ENCODE measurements around the gene PRRC1.
"Not testable (repeated sequence)": the region's sequence is repeated elsewhere in the genome, so short reads cannot be mapped to it uniquely, and the experiment has no call there.

The PRRC1 gene

GRCh38 chr5:127568166-127568565, 50.7 kb downstream of the PRRC1 start:
- no peak for DNase-seq (ENCODE audit: low read depth)
- H3K4me3 ChIP-seq (ENCODE audit: low read depth, low read length) = no peak overlapping the region
- TF ChIP-seq CTCF (IDR thresholded peaks at IDR 0.05; ENCODE audit: control insufficient read depth, extremely low read depth, insufficient read depth) = no peak

GRCh38 chr5:127569471-127569870, 52.0 kb downstream of the PRRC1 start:
- not testable (repeated sequence) for H3K4me3 ChIP-seq (ENCODE audit: low read depth, low read length); DNase-seq (ENCODE audit: low read depth)

GRCh38 chr5:127571314-127572131, 54.1 kb downstream of the PRRC1 start:
- DNase-seq (ENCODE audit: low read depth) = no peak
- TF ChIP-seq CTCF (IDR thresholded peaks at IDR 0.05; ENCODE audit: control insufficient read depth, extremely low read depth, insufficient read depth) = no peak
- H3K4me3 ChIP-seq (ENCODE audit: low read depth, low read length) = no peak overlapping the region

GRCh38 chr5:127572930-127573329, 55.5 kb downstream of the PRRC1 start:
- TF ChIP-seq CTCF (IDR thresholded peaks at IDR 0.05; ENCODE audit: control insufficient read depth, extremely low read depth, insufficient read depth) = peak; percentile 43
- no peak for DNase-seq (ENCODE audit: low read depth)

GRCh38 chr5:127574852-127575679, 57.6 kb downstream of the PRRC1 start:
- no peak for TF ChIP-seq CTCF (IDR thresholded peaks at IDR 0.05; ENCODE audit: control insufficient read depth, extremely low read depth, insufficient read depth)
- DNase-seq (ENCODE audit: low read depth) = no peak
- H3K4me3 ChIP-seq (ENCODE audit: low read depth, low read length) = no peak overlapping the region

More at GRCh38 chr5:127572930-127573329, 55.5 kb downstream of the PRRC1 start:
- H3K4me3 ChIP-seq (ENCODE audit: low read depth, low read length) = no peak overlapping the region

- no peak overlapping the region for H3K4me3 ChIP-seq (ENCODE audit: low read depth, low read length)
- no peak for DNase-seq (ENCODE audit: low read depth)
- TF ChIP-seq CTCF (IDR thresholded peaks at IDR 0.05; ENCODE audit: control insufficient read depth, extremely low read depth, insufficient read depth) = no peak
Observed at GRCh38 chr5:127577458-127577857, 60.0 kb downstream of the PRRC1 start.

- no peak for DNase-seq (ENCODE audit: low read depth)
- no peak for TF ChIP-seq CTCF (IDR thresholded peaks at IDR 0.05; ENCODE audit: control insufficient read depth, extremely low read depth, insufficient read depth)
- no peak overlapping the region for H3K4me3 ChIP-seq (ENCODE audit: low read depth, low read length)
Observed at GRCh38 chr5:127580731-127581130, 63.3 kb downstream of the PRRC1 start.

Data from LNCaP clone FGC (cell line).